Measurements from ENCODE around the gene ZNF575.

GRCh38 chr19:43498233-43498842 lies 34.6 kb upstream of the ZNF575 start:
- TF ChIP-seq CTCF (IDR thresholded peaks at IDR 0.05; ENCODE audit: insufficient read depth, low read depth, low read length): no peak
- no peak for TF ChIP-seq EZH2 (IDR thresholded peaks at IDR 0.05; ENCODE audit: insufficient read depth, low read length)
